Hepatocyte (in vitro differentiated cells): Measurements from ENCODE around the gene VILL.

ENCODE experiments used
- EZH2 ChIP-seq: fragments of 200-600 bp; sonication (generic); IDR thresholded peaks from 2 replicates; pipeline ENCODE4 v1.6.1; 2016; ENCODE audit warnings: antibody characterized with exemption, mild to moderate bottlenecking, borderline replicate concordance
- TF ChIP-seq, protein P1 (sequence below): fragments of 200-600 bp; sonication (generic); IDR thresholded peaks from 2 replicates; pipeline ENCODE4 v1.5.1; 2016; ENCODE audit warnings: antibody characterized with exemption, mild to moderate bottlenecking; ENCODE audit not compliant: poor library complexity

DNA sequence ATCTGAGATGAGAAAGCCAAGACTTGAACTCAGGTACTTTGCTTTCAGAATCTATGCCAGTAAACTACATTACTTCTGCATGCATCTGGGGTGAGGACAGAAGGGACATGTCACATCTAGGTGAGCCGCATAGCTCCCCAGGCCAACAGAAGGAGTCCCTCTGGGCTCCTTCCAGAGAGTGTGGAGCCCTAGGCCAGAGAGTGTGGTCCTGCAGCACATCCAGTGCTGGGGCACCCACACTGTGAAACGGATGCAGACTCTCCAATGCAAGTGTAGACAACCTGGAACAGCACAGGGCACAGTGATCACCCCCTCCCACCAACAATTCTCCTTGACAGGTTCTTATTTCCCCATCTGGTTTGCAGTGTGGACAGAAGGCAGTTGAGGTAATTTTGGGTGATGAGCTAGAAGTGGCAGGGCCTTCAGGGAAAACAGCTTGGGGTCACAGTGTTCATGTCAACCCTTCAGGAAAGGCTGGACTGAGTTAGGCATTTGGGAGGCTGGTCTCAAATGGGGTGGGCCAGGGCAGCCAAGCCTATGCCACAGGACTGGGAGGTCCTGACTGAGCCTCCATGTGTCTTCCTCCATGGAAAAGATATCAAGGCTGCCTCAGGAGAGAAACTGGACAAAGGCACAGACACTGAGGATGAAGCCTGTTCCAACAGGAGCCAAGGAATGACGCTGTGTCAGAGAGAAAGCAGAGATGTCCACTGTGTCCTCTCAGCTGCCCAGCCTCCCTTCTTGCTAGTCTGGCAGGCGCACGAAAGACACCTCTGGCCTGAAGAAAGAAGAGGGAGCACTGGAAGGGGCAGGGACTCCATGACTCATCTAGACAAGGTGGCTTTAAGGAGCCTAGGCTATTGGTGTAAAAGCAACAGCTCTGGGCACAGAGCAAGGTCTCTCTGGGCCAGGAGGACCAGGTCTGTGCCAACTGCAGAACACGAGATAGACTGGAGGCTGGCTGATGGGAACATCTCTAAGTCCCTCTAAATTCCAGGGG, 37.2 kb downstream of the VILL start:
- TF ChIP-seq, protein P1, sequence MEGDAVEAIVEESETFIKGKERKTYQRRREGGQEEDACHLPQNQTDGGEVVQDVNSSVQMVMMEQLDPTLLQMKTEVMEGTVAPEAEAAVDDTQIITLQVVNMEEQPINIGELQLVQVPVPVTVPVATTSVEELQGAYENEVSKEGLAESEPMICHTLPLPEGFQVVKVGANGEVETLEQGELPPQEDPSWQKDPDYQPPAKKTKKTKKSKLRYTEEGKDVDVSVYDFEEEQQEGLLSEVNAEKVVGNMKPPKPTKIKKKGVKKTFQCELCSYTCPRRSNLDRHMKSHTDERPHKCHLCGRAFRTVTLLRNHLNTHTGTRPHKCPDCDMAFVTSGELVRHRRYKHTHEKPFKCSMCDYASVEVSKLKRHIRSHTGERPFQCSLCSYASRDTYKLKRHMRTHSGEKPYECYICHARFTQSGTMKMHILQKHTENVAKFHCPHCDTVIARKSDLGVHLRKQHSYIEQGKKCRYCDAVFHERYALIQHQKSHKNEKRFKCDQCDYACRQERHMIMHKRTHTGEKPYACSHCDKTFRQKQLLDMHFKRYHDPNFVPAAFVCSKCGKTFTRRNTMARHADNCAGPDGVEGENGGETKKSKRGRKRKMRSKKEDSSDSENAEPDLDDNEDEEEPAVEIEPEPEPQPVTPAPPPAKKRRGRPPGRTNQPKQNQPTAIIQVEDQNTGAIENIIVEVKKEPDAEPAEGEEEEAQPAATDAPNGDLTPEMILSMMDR, result no peak
- TF ChIP-seq EZH2, result no peak
